ENCODE results near the gene HEPACAM2. TPM values are rescaled to one million over a fixed set of nuclear protein-coding genes. Genes with fewer than 3 reads are reported as not detected.

HEPACAM2 gene
- total RNA-seq, 1 experiment from 2014 or later = not detected

- no peak for TF ChIP-seq ELF4 (CRISPR knock-in tag; IDR thresholded peaks at IDR 0.05; ENCODE audit: low read depth)
- no peak for TF ChIP-seq ATF2 (CRISPR knock-in tag; IDR thresholded peaks at IDR 0.05; ENCODE audit: borderline replicate concordance, low read depth)
- TF ChIP-seq, protein P1, sequence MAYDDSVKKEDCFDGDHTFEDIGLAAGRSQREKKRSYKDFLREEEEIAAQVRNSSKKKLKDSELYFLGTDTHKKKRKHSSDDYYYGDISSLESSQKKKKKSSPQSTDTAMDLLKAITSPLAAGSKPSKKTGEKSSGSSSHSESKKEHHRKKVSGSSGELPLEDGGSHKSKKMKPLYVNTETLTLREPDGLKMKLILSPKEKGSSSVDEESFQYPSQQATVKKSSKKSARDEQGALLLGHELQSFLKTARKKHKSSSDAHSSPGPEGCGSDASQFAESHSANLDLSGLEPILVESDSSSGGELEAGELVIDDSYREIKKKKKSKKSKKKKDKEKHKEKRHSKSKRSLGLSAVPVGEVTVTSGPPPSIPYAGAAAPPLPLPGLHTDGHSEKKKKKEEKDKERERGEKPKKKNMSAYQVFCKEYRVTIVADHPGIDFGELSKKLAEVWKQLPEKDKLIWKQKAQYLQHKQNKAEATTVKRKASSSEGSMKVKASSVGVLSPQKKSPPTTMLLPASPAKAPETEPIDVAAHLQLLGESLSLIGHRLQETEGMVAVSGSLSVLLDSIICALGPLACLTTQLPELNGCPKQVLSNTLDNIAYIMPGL (CRISPR knock-in tag; IDR thresholded peaks at IDR 0.05) = no peak
- no peak for TF ChIP-seq RORB (CRISPR knock-in tag; IDR thresholded peaks at IDR 0.05)
- TF ChIP-seq ZNF138 (CRISPR knock-in tag; conservative IDR thresholded peaks at IDR 0.05) = no peak
- TF ChIP-seq, protein P2, sequence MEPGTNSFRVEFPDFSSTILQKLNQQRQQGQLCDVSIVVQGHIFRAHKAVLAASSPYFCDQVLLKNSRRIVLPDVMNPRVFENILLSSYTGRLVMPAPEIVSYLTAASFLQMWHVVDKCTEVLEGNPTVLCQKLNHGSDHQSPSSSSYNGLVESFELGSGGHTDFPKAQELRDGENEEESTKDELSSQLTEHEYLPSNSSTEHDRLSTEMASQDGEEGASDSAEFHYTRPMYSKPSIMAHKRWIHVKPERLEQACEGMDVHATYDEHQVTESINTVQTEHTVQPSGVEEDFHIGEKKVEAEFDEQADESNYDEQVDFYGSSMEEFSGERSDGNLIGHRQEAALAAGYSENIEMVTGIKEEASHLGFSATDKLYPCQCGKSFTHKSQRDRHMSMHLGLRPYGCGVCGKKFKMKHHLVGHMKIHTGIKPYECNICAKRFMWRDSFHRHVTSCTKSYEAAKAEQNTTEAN (CRISPR knock-in tag; IDR thresholded peaks at IDR 0.05) = no peak
- no peak for TF ChIP-seq ZNF671 (CRISPR knock-in tag; IDR thresholded peaks at IDR 0.05)
- no peak for TF ChIP-seq NFYB (CRISPR knock-in tag; conservative IDR thresholded peaks at IDR 0.05; ENCODE audit: low read depth)
Measured at GRCh38 chr7:93258661-93259060, 32.4 kb upstream of the HEPACAM2 start (continued).

- TF ChIP-seq JUN (CRISPR knock-in tag; IDR thresholded peaks at IDR 0.05) = no peak
- H3K9me3 Mint-ChIP-seq = no peaks in the 10 kb centered on the region
- no peak overlapping the region for H3K27ac Mint-ChIP-seq
- H3K36me3 Mint-ChIP-seq = no peaks in the 10 kb centered on the region
- ATAC-seq (peak; percentile 91), DNase-seq (ENCODE audit: low spot score) (peak; percentile 13)
- ChIA-PET POLR2A (no interaction called here), CTCF (interaction anchor here (1.3 kb wide), 1 partner anchor 125 kb away, joined by 6 read pairs; no protein-coding TSS in a partner anchor)
- H3K27me3 Mint-ChIP-seq (ENCODE audit: low read depth) = no peaks in the 10 kb centered on the region
- no peak overlapping the region for H3K4me3 Mint-ChIP-seq
- no peaks in the 10 kb centered on the region for H3K4me1 Mint-ChIP-seq
Measured at GRCh38 chr7:93249491-93250148, 23.4 kb upstream of the HEPACAM2 start.

DNA sequence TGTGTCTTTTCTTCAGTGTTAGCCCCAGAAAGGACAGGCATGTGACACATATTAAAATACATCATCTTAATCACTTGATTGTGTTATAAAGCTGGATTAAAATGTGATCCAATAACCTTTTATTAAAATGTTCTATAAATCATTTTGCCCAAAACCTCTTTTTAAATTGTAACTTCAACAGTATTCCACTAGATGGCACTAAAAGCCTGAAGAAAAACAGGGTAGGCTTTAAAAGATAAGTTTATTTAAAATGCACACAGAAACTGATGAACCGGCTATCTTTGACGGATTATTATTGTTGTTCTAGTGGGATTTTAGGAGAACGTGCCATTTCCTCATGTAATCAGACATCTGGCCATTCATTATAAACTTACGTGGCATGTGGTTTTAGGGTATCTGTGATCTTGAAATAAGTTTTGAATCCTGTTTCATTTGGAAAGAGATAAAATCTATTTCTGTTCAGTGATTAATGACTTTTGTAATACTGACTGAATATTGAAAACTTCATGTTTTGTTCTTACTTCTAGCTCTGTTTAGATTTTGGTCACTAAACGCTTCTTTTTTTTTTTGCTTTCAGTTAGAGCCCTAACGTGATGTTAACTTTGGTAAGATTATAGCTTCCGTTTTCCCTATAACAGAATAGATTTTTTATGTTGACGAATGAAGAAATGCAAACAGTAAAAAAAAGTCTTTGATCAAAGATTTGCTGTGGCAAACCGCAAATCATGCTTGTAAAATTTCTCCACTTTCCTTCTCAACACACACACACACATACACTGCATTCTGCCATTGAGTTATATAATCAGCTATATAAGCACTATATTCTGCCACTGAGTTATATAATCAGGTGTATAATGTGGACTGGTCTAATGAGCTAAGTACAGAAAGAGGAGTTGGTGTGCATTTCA is 19.5 kb upstream of the HEPACAM2 start:
- Mint-ChIP-seq H3K27ac (no peak overlapping the region), H3K9me3 (no peaks in the 10 kb centered on the region), H3K36me3 (no peaks in the 10 kb centered on the region), H3K4me3 (no peak overlapping the region), H3K4me1 (no peaks in the 10 kb centered on the region), H3K27me3 (ENCODE audit: low read depth) (no peaks in the 10 kb centered on the region)
- DNase-seq (ENCODE audit: low spot score) (no peak), ATAC-seq (no peak)
- ChIA-PET POLR2A (no interaction called here), CTCF (interaction anchor here (0.5 to 2.5 kb wide), 7 partner anchors 53 to 456 kb away, joined by 3 to 23 read pairs (median 4); no protein-coding TSS in a partner anchor)
- peak; percentile 73 for TF ChIP-seq CTCF (IDR thresholded peaks at IDR 0.05)
- TF ChIP-seq, protein P3, sequence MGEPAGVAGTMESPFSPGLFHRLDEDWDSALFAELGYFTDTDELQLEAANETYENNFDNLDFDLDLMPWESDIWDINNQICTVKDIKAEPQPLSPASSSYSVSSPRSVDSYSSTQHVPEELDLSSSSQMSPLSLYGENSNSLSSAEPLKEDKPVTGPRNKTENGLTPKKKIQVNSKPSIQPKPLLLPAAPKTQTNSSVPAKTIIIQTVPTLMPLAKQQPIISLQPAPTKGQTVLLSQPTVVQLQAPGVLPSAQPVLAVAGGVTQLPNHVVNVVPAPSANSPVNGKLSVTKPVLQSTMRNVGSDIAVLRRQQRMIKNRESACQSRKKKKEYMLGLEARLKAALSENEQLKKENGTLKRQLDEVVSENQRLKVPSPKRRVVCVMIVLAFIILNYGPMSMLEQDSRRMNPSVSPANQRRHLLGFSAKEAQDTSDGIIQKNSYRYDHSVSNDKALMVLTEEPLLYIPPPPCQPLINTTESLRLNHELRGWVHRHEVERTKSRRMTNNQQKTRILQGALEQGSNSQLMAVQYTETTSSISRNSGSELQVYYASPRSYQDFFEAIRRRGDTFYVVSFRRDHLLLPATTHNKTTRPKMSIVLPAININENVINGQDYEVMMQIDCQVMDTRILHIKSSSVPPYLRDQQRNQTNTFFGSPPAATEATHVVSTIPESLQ (CRISPR knock-in tag; IDR thresholded peaks at IDR 0.05) = no peak

Data from WTC11 (cell line).